ENCODE measurements around the gene S100A2. TPM values are rescaled to one million over a fixed set of nuclear protein-coding genes. Genes with fewer than 3 reads are reported as not detected.

The S100A2 gene
- total and polyA plus RNA-seq, 2 donors (not counting 1 experiment from before 2014, with no cell fraction given), result 0.19 TPM; not detected in 1

Other genes with a start within 250 kb of the S100A2 start
- gene PGLYRP4, start 217.0 kb downstream of the S100A2 start, total RNA-seq, result not detected in 2 replicates
- gene PGLYRP4, start 217.0 kb downstream of the S100A2 start, polyA plus RNA-seq, result not detected in 2 replicates
- gene S100A9, start 208.0 kb downstream of the S100A2 start, total RNA-seq, result 3.9 and 4.2 TPM in 2 replicates
- 28.2 and 66.6 TPM in 2 replicates for gene S100A9, start 208.0 kb downstream of the S100A2 start, polyA plus RNA-seq
- gene S100A12, start 190.2 kb downstream of the S100A2 start, total RNA-seq, result not detected in 2 replicates
- gene S100A12, start 190.2 kb downstream of the S100A2 start, polyA plus RNA-seq, result 1.4 and 3.4 TPM in 2 replicates
- gene S100A8, start 174.8 kb downstream of the S100A2 start, total RNA-seq, result 1.9 and 3.3 TPM in 2 replicates
- gene S100A8, start 174.8 kb downstream of the S100A2 start, polyA plus RNA-seq, result 8.9 and 16.7 TPM in 2 replicates
- not detected in 2 replicates for gene S100A7A, start 149.3 kb downstream of the S100A2 start, total RNA-seq
- gene S100A7A, start 149.3 kb downstream of the S100A2 start, polyA plus RNA-seq, result not detected in 2 replicates
- not detected in 2 replicates for gene S100A7, start 105.2 kb downstream of the S100A2 start, total RNA-seq
- not detected in 2 replicates for gene S100A7, start 105.2 kb downstream of the S100A2 start, polyA plus RNA-seq
- 93.6 and 110 TPM in 2 replicates for gene S100A6, start 29.9 kb downstream of the S100A2 start, total RNA-seq
- 61.1 and 213 TPM in 2 replicates for gene S100A6, start 29.9 kb downstream of the S100A2 start, polyA plus RNA-seq
- not detected in 2 replicates for gene S100A5, start 24.9 kb downstream of the S100A2 start, total RNA-seq
- 0.64 TPM in 1 of 2 replicates, not detected in the other for gene S100A5, start 24.9 kb downstream of the S100A2 start, polyA plus RNA-seq
- 58.0 and 62.7 TPM in 2 replicates for gene S100A4, start 20.0 kb downstream of the S100A2 start, total RNA-seq
- 121 and 150 TPM in 2 replicates for gene S100A4, start 20.0 kb downstream of the S100A2 start, polyA plus RNA-seq
- gene S100A3, start 16.6 kb downstream of the S100A2 start, total RNA-seq, result not detected in 2 replicates
- gene S100A3, start 16.6 kb downstream of the S100A2 start, polyA plus RNA-seq, result 0.17 TPM in 1 of 2 replicates, not detected in the other
- not detected in 2 replicates for gene S100A16, start 47.3 kb upstream of the S100A2 start, total RNA-seq
- gene S100A16, start 47.3 kb upstream of the S100A2 start, polyA plus RNA-seq, result not detected in 2 replicates
- not detected in 2 replicates for gene S100A14, start 50.5 kb upstream of the S100A2 start, total RNA-seq
- 0.17 TPM in 1 of 2 replicates, not detected in the other for gene S100A14, start 50.5 kb upstream of the S100A2 start, polyA plus RNA-seq
- gene S100A13, start 61.7 kb upstream of the S100A2 start, total RNA-seq, result 5.7 and 9.8 TPM in 2 replicates
- 17.8 and 19.8 TPM in 2 replicates for gene S100A13, start 61.7 kb upstream of the S100A2 start, polyA plus RNA-seq
- not detected in 2 replicates for gene S100A1, start 62.6 kb upstream of the S100A2 start, total RNA-seq
- gene S100A1, start 62.6 kb upstream of the S100A2 start, polyA plus RNA-seq, result not detected in 2 replicates
- gene CHTOP, start 68.2 kb upstream of the S100A2 start, total RNA-seq, result 156 TPM in 2 replicates
- 87.0 and 140 TPM in 2 replicates for gene CHTOP, start 68.2 kb upstream of the S100A2 start, polyA plus RNA-seq
- 37.6 and 39.4 TPM in 2 replicates for gene SNAPIN, start 92.9 kb upstream of the S100A2 start, total RNA-seq
- 17.2 and 22.7 TPM in 2 replicates for gene SNAPIN, start 92.9 kb upstream of the S100A2 start, polyA plus RNA-seq
- 86.5 and 89.8 TPM in 2 replicates for gene ILF2, start 105.1 kb upstream of the S100A2 start, total RNA-seq
- gene ILF2, start 105.1 kb upstream of the S100A2 start, polyA plus RNA-seq, result 94.0 and 155 TPM in 2 replicates
- gene NPR1, start 112.8 kb upstream of the S100A2 start, total RNA-seq, result 0.19 and 0.37 TPM in 2 replicates
- gene NPR1, start 112.8 kb upstream of the S100A2 start, polyA plus RNA-seq, result not detected in 2 replicates
- 69.1 and 69.3 TPM in 2 replicates for gene INTS3, start 162.2 kb upstream of the S100A2 start, total RNA-seq
- gene INTS3, start 162.2 kb upstream of the S100A2 start, polyA plus RNA-seq, result 71.5 and 84.1 TPM in 2 replicates
- 15.6 and 16.2 TPM in 2 replicates for gene SLC27A3, start 209.6 kb upstream of the S100A2 start, total RNA-seq
- gene SLC27A3, start 209.6 kb upstream of the S100A2 start, polyA plus RNA-seq, result 8.9 and 19.4 TPM in 2 replicates